ENCODE measurements around the gene ULK1.
"Not testable (repeated sequence)": the region's sequence is repeated elsewhere in the genome, so short reads cannot be mapped to it uniquely, and the experiment has no call there.

Gene ULK1

DNA sequence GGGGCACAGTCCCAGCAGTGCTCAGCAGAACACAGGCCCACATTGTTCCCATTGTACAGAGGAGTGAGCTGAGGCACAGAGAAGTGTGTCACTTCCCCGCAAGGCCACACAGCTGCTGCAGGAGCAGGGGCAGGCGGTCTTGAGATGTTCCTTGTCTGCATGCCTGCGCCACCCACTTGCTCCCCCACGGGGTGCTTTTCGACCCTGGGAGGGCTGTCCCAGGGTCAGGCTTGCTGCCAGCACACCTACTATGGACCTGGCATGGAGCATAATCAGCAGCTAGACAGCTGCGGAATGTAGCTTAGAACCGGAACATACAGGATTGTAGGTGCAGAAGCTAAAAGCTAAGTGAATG, 47.5 kb downstream of the ULK1 start:
- no peak for DNase-seq (ENCODE audit: low read depth in 2 of 2)

DNA sequence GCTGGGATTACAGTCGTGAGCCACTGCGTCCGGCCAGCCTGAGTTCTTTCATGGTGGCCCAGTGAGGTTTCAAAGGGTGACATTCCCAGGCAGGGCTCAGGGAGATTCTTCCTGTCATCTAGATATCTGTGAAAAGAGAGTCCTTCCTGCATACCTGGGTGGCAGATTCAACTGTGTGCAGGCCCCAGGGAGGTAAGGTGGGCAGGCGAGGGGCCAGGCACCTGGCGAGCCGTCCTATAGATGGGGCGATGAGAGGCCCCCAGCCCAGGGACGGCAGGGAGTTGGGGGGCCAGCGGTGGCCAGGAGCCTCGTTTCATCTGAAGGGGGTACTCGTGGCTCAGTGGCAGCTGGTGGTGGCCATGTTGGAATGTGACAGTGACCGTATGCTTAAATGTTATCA, 48.2 kb downstream of the ULK1 start:
- DNase-seq (ENCODE audit: low read depth in 2 of 2), result no peak

DNA sequence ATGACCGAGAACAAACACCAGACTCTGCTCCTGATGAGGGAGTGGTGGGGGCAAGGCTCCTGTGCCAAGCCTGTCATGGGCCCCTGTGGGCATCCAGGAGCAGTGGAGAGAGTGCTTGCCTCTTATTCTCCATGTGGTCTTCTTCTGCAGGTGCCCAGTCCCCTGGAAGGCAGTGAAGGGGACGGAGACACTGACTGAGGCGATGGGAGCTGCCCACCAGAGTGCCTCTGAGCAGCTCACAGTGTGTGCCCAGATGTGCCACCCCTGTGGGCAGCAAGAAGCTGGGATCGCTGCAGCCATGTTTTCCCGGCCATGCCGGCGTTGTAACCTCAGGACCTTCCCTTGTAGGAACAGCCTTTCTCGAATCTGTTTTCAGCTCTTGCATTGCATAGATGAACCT, 49.0 kb downstream of the ULK1 start:
- DNase-seq (ENCODE audit: low read depth in 2 of 2), result no peak

DNA sequence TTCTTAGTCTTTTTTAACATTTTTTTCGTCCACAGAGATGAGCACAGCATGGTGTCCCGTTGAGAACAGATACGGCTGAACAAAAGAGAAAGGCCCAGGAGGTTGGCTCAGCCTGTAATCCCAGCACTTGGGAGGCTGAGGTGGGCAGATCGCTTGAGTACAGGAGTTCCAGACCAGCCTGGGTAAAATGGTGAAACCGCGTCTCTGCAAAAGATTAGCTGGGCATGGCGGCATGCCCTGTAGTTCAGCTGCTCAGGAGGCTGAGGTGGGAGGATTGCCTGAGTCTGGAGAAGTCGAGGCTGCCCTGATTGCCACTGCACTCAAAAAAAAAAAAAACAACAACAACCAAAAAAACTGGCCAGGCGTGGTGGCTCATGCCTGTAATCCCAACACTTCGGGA, 49.5 kb downstream of the ULK1 start:
- no peak for DNase-seq (ENCODE audit: low read depth in 2 of 2)

DNA sequence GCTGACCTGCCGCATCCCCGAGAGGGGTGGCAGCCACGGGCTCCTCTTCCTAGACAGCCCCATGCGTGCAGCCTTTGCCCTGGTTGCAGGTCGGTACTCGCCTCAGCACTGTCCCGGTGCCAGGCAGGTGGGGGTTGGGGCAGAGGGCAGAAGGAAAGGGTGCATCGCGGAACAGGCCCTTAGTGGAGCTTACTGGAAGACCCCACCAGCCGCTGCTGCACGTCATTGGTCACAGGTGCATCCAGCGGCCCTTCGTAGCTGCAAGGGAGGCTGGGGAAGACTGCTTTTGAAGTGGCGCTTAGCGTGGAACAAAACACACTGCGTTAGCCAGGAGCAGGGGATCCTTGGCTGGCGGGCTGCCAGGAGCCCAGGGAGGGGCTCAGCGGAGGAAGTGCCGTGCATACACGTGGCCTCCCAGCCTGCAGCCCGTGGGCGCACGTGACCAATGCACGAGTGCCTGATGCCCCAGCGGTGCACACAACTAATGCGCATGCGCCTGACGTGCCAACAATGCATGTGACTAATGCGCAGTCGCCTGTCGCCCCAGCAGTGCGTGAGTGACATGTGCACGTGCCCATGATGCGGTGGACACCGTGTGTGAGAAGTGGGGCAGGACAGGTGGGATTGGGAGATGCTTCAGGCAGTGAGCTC, 50.3 kb downstream of the ULK1 start:
- DNase-seq (ENCODE audit: low read depth in 2 of 2), result no peak

DNA sequence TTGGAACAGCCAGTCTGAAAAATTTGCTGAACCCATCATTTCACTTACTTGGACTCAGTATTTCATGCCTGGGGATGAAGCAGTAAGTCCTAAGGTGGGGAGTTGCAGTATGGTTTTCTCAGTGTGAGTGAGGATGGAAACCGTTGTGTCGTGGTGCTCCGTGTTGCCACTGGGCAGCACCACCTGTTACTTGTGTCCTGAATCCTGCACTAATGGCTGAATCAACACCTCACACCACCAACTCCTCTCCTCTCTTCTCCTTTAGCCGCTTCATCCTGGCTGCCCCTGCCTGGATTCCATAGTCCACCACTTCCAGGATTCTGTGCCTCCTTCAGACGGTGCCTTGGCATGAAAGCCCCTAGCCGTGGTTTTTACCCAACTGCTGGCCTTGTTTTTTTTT, 52.3 kb downstream of the ULK1 start:
- no peak for DNase-seq (ENCODE audit: low read depth in 2 of 2)

DNA sequence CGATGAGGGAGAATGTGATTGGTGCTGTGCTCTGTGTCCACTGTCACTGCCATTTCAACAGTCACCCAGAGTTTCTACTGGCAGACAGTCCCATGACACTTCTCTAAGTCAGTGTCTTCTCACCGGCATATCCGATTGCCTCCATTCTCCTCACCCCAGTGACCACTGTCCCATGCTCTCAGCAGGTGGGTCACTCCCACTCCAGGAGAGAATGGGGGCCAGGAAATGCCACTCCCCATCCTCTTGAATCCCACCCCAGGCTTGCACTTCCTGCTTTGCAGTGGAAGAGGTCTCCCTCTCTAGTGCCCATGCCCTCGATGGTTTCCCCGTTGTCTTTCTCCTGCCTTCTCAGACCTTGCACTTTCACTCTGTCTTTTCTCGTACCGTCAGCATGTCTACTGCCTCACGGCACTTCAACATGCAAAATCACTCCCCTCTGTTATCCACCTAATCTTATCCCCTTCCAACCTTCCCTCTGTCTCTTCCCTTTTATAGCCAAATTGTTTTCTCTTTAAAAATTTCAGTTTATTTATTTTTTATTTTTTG, 53.1 kb downstream of the ULK1 start:
- no peak for DNase-seq (ENCODE audit: low read depth in 2 of 2)

DNA sequence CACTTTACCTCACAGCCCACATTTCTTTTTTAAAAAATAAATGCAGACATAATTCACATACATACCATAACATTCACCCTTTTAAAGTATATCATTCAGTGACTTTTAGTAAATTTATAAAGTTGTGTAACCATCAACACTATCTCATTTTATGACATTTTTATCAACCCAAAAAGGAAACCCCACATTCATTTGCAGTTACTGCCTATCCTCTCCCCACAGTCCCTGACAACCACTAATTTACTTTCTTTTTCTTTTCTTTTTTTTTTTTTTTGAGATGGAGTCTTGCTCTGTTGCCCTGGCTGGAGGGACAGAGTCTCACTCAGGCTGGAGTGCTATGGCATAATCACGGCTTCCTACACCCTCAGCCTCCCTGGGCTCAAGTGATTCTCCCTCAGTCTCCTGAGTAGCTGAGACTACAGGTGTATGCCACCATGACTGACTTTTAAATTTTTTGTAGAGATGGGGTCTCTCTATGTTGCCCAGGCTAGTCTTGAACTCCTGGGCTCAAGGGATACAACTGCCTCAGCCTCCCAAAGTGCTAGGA, 53.8 kb downstream of the ULK1 start:
- DNase-seq (ENCODE audit: low read depth in 2 of 2), result no peak

DNA sequence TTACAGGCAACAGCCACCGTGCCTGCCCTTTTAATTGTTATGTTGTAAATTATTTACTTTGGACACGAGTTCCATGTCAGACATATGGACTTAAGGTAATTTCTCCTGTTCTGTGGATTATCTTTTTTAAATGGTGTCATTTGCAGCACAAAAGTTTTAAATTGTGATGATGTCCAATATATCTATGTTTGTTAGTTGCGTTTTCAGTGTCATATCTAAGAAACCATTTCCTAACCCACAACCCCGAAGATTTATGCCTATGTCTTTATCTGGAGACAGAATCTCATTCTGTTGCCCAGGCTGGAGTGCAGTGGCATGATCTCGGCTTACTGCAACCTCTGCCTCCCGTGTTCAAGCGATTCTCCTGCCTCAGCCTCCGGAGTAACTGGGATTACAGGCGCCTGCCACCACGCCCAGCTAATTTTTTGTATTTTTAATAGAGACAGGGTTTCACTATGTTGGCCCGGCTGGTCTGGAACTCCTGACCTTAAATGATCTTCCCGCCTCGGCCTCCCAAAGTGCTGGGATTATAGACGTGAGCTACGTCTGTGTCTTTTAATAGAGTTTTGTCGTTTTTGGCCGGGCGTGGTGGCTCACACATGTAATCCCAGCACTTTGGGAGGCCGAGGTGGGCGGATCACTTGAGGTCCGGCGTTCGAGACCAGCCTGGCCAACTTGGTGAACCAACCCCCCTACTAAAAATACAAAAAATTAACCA, 54.5 kb downstream of the ULK1 start:
- not testable (repeated sequence) for DNase-seq (ENCODE audit: low read depth in 2 of 2)

DNA sequence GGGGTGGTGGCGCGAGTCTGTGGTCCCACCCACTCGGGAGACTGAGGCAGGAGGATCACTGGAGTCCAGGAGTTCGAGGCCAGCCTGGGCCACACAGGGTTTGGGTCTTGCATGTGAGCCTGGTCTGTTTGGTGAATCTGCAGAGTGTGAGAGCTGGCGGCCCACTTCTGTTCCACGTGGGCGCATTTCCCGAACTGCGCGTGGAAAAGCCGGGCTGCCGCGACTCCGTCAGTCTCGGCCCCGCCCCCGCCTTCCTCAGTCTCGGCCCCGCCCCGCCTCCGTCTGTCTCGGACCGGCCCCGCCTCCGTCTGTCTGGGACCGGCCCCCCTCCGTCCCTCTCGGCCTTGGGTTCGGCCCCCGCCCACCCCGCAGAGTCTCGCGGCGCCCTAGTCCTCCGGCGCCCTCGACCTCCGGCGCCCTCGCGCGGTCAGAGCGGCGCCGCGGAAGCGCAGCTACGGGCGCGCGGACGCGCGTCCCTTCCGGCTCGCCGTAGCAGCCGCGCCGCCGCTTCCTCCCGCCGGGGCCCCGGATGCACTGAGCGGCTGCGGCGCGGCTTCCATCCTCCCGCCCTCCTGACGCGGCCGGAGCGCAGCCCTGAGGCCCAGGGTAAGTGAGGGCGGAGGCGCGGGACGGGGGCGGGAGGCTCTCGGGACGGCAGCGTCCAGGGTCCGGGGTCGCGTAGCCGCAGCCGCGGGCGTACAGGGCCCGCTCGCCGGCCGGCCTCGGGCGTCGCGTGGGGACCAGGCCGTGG, 55.2 kb downstream of the ULK1 start, which contains the start of gene EP400:
Gene EP400, plus strand, starts transcription at position 512 of the 751 bp plus-strand sequence. CDS start 10,678 bp downstream, outside the sequence.
- DNase-seq (ENCODE audit: low read depth in 2 of 2), result peak; percentile 91 to 95

DNA sequence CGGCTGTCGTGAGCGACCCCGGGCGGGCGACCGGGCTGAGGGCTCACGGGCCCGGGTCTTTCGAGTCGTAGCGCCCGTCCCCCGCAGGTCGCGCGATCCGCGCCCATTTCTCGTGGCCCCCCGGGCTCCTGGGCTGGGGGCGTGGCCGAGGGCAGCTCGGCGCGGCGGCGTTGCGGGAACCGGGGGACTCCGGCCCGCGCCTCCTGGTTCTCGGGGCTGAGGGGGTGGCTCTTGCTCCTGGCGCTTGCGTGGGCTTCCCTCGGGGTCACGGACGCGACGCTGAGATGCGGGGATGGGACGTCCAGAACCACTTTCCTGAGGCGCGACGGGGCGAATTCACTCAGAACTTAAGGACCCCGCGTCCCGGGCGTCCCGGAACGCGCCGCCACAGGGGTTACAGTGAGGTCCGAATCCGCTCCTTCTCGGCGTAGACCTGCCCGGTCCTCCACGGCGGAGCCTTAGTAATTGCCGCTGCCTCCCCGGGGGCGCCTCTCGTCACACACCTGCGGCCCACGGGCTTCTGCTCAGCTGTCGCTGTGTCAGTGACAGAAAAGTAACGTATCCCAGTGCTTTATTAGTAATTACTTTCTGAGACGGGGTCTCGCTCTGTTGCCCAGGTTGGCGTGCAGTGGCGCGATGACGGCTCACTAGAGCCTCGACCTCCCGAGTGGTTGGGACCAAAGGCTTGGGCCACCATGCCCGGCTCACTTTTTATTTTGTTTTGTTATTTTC, 55.9 kb downstream of the ULK1 start:
- no peak for DNase-seq (ENCODE audit: low read depth in 2 of 2)

DNA sequence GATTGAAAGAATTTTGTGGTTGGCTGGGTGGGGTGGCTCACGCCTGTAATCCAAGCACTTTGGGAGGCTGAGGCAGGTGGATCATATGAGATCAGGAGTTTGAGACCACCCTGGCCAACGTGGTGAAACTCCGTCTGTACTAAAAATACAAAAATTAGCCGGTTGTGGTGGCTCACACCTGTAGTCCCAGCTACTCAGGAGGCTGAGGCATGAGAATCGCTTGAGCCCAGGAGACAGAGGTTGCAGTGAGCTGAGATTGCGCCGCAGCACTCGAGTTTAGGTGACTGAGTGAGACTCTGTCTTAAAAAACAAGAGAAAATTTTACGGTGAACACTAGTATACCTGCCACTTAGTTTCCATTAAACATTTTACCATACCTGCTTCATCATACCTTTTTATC, 59.4 kb downstream of the ULK1 start:
- DNase-seq (ENCODE audit: low read depth in 2 of 2), result not testable (repeated sequence)

DNA sequence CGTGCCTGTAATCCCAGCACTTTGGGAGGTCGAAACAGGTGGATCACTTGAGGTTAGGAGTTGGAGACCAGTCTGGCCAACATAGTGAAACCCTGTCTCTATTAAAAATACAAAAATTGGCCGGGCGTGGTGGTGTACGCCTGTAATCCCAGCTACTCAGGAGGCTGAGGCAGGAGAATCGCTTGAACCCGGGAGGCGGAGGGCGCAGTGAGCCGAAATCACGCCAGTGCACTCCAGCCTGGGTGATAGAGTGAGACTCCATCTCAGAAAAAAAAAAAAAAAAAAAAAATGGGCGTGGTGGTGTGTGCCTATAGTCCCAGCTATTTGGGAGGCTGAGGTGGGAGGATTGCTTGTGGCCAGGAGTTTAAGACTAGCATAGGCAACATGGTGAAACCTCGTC, 60.0 kb downstream of the ULK1 start:
- DNase-seq (ENCODE audit: low read depth in 2 of 2), result not testable (repeated sequence)

DNA sequence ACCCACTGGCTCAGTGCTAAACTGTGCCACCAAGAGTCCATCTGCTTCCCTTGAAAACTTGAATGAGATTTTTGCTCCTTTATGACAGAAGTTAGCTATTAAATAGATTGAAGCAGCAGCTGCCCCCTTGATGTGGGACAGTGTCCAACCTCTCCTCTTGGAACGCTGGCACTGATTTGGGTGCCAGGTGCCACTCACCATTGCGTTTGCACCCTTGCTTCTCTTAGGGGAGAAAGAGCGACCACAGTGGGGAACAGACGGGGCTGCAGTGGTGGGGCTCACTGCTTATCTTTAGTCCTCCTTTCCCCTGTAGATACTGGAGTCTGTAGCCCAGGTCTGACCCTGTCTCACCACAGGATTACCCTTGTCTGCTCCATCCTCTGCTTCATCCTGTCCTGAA, 64.7 kb downstream of the ULK1 start:
- DNase-seq (ENCODE audit: low read depth in 2 of 2), result no peak

DNA sequence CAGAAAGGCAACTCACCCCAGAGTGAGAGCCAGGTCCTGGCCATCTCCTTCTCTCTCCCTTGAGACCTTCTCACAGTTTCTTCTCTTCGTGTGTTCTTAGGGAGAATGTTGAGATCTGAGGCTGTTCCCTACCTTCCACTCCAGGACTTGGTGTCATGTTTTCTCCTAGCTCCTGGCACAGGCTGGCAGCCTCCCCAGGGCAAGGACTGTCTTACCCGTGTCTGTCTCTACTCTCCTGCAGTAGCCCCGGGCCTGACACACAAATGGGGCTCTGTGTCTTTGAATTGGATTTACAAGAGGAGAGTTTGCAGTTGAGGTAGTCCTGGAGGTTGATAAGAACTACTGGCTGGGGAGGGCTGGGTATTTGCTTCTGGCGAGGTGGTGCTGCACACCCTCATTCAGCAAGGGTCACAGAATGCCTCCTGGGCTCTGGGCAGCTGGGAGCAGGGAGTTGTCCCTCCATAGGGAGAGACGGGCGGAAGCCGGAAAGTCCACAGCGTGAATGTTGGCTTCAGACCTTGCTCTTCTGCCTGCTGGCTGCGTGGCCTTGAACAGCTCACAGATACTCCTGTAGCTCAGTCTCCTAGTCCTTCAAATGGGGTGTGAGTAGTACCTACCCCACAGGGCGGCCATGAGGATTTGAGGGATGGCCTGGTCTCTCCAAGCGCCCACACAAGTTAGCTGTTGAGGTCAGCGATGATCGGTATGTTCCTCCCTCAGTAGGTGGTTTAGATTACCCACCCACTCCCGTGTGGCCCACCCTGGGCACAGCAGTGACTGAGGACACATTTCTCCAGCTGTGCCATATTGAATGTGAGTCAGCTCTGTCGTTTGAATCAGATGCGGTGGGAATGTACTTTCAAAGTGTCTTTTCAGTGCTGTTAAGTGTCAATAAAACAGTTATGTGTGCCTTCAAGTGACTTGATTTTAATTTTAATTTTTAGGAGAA, 65.5 kb downstream of the ULK1 start:
- no peak for DNase-seq (ENCODE audit: low read depth in 2 of 2)

DNA sequence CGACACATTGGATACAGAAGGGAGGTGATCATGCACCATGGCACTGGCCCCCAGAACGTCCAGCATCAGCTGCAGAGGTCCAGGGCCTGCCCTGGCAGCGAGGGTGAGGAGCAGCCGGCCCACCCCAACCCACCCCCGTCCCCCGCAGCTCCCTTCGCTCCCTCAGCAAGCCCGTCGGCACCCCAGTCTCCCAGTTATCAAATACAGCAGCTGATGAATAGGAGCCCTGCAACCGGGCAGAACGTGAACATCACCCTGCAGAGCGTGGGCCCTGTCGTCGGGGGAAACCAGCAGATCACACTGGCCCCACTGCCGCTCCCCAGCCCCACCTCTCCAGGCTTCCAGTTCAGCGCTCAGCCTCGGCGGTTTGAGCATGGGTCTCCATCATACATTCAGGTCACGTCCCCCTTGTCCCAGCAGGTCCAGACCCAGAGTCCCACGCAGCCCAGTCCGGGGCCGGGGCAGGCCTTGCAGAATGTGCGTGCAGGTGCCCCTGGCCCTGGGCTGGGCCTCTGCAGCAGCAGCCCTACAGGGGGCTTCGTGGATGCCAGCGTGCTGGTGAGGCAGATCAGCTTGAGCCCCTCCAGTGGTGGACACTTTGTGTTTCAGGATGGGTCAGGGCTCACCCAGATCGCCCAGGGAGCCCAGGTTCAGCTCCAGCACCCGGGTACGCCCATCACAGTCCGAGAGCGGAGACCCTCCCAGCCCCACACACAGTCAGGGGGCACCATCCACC, 66.3 kb downstream of the ULK1 start:
- not testable (repeated sequence) for DNase-seq (ENCODE audit: low read depth in 2 of 2)

DNA sequence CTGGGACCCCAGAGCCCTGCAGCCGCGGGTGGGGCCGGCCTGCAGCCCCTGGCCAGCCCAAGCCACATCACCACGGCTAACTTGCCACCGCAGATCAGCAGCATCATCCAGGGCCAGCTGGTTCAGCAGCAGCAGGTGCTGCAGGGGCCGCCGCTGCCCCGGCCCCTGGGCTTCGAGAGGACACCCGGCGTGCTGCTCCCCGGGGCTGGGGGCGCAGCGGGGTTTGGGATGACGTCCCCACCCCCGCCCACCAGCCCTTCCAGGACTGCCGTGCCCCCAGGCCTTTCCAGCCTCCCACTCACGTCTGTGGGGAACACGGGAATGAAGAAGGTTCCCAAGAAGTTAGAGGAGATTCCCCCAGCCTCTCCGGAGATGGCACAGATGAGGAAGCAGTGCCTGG, 66.9 kb downstream of the ULK1 start:
- DNase-seq (ENCODE audit: low read depth in 2 of 2), result not testable (repeated sequence)

DNA sequence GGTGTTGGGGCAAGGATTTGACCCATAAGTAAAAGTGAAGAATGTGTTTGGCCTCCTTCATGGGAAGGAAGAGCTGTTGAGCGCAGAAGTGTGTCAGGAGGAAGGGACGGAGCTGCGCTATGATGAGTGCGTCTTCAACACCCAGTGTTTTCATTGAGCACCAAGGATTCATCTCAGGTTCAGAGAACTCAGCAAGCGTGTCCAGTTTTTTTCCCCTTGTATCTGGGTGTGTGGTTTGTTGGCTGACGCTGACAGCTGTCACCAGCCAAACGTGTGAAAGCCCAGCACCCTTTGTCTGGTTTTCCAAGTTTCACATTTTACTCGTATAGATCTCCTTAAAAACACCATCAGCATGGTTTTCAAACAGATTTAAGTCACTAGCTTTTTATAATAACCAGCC, 67.6 kb downstream of the ULK1 start:
- DNase-seq (ENCODE audit: low read depth in 2 of 2), result no peak

DNA sequence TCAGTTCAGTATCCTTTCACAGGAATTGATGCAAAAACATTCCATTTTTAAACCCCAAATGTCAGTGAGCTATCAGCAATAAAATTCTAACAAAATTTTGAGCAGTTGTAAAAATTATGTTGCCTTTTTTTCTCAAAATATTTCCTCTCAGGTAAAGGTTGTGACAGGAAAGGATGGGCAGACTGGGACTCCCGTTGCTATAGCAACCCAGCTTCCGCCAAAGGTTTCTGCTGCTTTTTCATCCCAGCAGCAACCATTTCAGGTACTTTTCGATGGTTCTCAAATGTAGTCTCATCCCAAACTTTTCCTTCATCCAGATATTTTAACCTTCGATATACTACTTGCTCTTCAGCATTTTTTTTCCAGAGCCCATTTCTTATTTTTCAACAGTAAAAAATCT, 69.0 kb downstream of the ULK1 start:
- DNase-seq (ENCODE audit: low read depth in 2 of 2), result no peak

DNA sequence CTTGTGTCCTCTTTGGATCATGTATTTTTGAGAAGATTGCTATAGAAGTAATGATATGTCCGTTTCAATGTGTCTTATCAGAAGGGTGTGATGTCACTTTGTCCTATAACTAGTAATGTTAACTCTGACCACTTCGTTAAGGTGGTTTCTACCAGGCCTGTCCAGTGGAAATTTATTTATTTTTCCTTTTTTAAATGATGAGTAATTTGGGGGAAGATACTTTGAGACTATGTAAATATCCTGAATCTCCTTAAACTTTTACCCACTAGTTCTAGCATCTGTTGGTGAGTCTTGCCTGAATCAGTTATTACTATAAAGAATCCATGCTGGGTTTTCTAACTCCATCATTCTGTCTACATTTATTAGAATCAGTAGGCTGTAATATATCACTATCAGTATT, 70.7 kb downstream of the ULK1 start:
- DNase-seq (ENCODE audit: low read depth in 2 of 2), result no peak

Measured in activated CD4-positive, alpha-beta T cell treated with anti-CD3 and anti-CD28 coated beads for 24 hours (primary cell).